HG02759 (cell line): ENCODE measurements around the gene SGMS1.
"Not testable (repeated sequence)": the region's sequence is repeated elsewhere in the genome, so short reads cannot be mapped to it uniquely, and the experiment has no call there.

Experiments used
- ATAC-seq: cut with Tn5 transposase; IDR thresholded peaks from one replicate; pipeline ENCODE4 v1.9.1; 2021; ENCODE audit warnings: mild to moderate bottlenecking, moderate library complexity; ENCODE audit not compliant: unreplicated experiment

SGMS1 gene

DNA sequence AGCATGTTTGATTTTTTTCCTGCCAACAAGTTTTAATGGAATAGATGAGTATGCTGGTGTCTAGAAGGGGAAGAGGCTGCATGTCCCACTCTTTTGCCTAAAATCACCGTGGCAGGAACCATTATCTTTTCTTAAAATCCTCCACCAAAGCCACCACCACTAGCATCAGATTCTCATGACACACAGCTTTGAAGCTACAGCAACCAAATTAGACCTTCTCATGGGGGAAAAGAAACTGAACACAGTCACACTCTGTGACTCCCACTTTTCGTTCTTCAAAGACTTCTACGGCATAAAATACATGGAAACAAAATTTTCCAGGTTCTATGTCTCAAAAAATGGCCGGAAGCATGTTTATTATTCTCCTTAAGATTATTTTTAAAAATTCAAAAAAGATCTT lies 81.8 kb downstream of the SGMS1 start:
- ATAC-seq = no peak

- no peak for ATAC-seq
These were observed 82.4 kb downstream of the SGMS1 start for GRCh38 chr10:50541317-50541716.

DNA sequence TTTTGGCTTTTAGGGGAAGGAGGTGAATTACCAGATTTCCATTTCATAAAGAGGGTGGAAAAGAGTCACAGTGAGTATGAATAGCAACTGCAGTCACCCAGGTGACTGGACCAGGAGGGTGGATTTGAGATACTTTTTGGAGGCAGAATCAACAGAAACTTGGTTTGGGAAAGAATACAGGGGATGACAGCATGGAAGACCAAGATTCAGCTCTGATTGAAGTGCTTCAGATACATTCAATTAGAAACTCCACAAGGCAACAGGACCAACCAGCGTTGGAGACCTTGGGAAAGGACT lies 83.0 kb downstream of the SGMS1 start:
- peak; percentile 12 for ATAC-seq

DNA sequence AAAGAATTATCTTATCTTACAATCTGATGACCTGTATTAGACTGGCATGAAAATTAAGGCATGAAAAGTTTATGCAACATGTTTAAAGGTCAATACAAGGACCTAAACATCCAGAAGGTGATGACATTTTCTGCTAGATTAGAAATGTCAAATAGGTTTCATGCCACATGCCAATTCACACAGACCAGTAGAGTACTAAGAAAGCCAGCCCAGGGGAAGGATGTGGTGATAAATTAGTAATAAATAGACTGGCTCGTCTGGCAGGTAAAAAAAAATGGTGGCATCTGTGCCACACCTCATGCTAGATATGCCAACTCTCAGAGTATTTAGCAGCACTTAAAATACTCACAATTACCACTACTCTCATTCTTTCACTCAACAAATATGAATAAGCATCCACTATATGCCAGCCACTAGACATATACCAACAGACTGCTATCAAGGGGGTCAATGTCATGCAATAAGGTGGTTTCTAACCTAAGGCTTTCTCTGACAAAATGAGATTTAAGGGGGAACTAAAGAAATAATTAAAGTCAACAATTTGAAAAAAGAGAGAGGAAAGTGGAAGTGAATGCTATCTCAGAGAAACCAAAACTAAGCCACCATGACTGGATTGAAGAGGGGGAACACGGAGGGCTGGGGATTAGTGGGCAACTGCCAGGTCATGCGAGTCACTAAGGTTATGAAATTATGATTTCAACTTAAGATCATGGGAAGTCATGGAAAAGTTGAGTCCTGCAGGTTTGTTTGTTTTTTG lies 83.5 kb downstream of the SGMS1 start:
- peak; percentile 59 for ATAC-seq

DNA sequence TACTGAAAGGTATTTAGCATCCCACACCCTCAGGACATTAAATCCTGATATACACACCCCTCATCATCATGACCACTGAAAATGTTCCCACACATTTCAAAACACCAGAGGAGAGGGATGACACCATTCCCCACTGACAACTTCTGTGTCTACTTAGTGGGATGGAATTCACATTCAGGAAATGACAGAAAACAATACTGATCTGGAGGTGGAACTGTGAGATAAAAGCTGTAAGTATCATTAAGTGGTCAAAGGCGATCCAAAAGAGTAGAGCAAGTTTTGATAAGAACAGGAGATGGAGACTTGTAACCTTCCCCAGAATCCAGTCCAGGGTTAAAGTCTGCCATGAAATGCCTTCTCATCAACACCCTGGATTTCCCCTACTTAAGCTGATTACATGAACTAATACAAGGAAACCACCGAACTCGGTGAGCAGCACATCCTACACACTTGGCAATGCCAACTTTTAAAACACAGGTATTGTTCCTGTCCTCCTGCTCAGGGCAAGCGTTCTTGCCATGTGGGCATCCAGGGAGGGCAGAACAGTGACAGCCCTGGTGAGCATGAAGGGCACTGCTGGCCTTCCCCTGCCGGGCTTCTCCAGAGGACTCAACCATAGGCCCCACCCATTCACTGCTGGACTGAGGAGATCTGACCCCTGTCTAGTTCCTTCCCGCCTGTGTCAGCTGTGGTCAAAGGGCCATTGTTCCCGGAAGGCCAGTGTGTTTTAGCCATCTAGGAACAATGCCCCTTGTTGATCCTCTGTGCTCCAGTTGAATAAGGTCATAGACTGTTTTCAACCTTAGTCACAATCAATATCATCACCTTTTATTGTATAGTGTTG lies 85.0 kb downstream of the SGMS1 start:
- ATAC-seq = peak; percentile 53

GRCh38 chr10:50536617-50537240 lies 87.0 kb downstream of the SGMS1 start:
- ATAC-seq = no peak

- not testable (repeated sequence) for ATAC-seq
These were observed 88.9 kb downstream of the SGMS1 start for GRCh38 chr10:50534748-50535376.

DNA sequence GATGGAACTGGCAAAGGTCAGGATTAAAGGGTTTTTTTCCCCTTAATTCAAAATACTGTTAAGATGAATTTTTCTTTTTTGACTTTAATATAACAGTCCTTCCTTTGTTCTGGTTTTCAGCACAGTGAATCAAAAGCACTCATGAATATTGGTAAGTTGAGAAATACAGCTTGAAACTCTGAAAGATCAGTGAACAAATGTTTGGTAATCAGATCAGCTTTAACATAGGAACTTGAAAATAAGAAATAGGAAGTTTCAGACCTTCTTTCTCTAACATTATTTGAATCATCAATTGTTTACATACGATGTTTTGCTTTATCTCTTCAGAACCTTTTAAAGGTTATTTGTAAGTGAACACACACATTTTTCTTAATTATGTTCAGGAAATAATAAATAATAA lies 90.5 kb downstream of the SGMS1 start:
- ATAC-seq = no peak

GRCh38 chr10:50531388-50532077 lies 92.2 kb downstream of the SGMS1 start:
- no peak for ATAC-seq

DNA sequence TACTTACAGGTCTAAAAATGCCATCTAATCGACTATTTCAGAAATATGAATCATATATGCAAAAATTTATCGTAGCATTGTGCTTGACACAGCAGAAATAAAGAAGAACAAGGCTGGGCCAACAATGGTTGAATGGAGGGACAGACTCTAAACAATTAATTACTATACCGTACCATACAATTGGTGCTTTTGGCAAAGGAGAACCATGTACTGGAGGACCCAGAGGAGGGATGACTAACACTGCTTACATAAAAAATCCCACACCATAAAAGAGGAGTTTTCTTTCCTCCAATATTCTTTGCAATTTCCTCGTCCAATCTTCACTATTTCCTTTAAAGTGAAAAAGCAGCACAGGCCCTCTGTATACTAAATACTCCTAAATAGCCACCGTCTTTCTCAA lies 94.1 kb downstream of the SGMS1 start:
- no peak for ATAC-seq

- no peak for ATAC-seq
These were observed 95.5 kb downstream of the SGMS1 start for GRCh38 chr10:50528206-50528605.

- ATAC-seq = no peak
These were observed 96.2 kb downstream of the SGMS1 start for GRCh38 chr10:50527442-50528043.

DNA sequence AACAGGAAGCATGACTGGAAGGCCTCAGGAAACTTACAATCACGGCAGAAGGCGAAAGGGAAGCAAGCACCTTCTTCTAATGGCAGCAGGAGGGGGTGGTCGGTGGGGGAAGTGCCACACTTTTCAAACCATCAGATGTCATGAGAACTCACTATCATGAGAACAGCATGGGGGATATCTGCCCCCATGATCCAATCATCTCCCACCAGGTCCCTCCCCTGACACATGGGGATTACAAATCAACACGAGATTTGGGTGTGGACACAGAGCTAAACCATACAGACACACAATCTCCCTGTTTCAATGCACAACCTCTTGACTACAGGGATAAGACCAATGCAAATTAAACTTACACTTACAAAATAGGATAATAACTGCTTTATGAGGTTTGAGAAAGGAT lies 97.6 kb downstream of the SGMS1 start:
- no peak for ATAC-seq

- ATAC-seq = no peak
These were observed 100.4 kb downstream of the SGMS1 start for GRCh38 chr10:50523357-50523756.

- no peak for ATAC-seq
These were observed 100.8 kb downstream of the SGMS1 start for GRCh38 chr10:50522908-50523307.

DNA sequence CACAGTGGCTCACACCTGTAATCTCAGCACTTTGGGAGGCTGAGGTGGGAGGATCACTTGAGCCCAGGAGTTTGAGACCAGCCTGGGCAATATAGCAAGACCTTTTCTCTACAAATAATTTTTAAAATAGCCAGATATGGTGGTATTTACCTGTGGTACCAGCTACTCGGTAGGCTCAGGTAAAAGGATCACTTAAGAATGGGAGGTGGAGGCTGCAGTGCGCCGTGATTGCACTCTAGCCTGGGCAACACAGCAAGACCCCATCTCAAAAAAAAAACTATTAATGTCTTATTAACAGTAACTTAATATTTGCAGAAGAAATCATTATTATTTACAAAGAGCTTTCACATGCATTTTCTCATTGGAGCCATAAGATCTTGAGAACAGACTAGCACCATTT lies 103.6 kb downstream of the SGMS1 start:
- no peak for ATAC-seq

DNA sequence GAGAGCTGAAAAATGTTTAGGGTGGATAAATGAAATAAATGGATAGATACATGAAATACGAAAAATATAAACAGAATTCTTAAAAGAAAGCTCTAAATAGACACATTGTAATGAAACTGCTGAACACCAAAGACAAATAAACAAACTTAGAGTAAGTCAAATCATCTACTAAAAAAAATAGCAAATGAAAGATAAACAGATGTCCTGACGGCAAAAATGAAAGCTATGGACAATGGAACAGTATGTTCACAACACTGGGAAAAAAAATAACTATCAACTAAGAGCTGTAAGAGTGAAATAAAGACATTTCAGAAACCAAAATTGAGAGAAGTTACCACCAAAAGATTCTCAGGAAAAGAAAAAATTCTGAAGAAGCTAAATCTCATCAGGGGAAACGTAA lies 106.1 kb downstream of the SGMS1 start:
- no peak for ATAC-seq

DNA sequence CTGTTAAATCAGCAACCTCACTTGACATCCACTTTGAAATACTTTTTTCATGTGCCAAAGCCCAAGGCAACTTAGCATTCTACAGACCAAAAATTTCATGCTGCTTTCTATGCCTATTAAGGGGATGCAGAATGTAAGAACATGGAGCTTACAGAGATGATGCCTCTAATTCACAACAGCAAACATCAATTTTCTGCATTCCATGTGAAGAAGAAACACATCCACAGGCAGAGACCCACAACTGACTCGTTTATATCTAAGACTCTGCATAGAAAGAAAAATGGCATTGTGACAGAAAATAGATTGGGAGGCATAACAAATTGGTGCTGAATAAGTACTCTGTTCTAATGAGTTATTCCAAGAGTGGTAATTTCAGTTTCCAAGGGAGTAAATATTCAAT lies 107.6 kb downstream of the SGMS1 start:
- ATAC-seq = no peak

DNA sequence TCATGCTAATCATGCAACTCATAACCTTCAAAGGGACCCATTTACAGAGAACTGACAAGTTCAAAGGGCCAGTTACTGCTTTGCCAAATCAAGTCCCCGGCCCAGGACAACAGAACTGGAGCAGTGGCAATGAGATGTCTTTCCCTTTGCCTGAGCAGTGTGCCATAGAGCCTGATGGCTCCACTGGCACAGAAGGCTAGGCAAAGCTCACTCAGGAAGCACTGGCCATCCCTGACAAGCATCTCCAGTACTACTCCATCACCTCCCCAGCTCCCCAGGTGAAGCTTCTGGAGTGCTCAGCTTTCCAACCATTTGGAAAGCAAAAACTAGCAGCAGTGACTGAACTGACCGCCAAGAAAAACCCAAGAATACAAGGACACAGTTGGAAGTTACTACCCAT lies 108.3 kb downstream of the SGMS1 start:
- no peak for ATAC-seq

DNA sequence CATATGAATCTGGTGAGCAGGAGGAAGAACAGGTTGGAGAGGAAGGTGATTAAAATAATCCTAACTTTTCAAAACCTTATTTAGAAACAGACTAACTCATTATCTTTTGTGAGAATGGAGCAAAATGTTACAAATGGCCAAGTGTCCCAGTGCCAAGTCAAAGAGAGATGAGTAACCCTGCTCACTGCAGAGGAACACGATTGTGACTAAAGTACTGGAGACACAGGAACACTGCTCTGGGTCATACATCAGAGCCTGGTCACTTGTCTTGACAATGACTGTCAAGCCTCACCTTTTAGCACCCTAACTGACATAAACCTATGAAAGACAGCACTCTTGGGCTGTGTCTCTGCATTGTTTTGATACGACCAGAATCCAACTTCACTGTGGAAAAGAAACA lies 108.8 kb downstream of the SGMS1 start:
- no peak for ATAC-seq

- ATAC-seq = no peak
These were observed 109.8 kb downstream of the SGMS1 start for GRCh38 chr10:50513956-50514355.
